ENCODE results near the gene CCDC92.

The CCDC92 gene, protein sequence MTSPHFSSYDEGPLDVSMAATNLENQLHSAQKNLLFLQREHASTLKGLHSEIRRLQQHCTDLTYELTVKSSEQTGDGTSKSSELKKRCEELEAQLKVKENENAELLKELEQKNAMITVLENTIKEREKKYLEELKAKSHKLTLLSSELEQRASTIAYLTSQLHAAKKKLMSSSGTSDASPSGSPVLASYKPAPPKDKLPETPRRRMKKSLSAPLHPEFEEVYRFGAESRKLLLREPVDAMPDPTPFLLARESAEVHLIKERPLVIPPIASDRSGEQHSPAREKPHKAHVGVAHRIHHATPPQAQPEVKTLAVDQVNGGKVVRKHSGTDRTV

DNA sequence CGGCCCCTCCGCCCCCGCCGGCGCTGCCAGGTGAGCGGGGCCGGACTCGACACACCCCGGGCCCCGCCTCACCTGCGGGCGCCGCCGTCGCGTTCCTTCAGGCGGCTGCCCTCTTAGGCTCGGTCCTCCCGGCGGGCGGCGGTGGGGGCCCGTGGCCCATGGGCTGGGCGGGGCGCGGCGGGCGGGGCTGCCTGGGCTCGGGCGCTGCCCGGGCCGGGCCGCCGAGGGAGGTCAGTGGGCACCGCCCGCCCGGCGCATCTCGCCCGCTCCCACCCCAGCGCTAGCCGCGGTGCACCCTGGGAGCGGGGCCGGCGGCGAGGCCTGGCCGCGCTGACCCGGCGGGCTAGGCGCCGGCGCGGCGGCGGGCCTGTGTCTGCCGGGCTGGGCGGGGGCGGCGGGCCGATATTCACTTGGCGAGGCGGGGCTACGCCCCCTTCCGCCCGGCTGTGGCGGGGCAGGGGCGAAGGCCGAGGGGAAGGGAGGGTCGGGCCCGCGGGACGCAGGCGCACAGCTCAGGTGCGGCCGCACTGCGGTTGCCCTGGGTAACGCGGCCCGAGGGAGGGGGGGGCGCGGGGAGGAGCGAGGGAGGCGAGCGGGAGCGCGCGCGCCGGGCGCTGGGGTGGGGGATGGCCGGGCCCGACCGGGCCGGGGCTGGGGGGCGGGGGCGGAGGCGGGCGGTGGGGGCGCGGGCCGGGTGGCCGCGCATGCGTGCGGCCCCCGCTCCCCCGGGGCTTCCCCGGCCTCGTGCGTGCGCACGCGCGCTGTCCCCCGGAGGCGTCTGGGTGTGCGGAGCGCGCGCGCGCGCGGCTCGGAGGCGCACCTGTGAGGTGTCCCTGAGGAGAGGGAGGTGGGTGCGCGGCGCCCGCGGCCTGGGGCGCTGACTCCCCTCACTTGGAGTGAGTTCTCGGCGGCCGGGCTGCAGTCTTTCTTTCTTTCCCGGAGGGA is at the start of gene CCDC92, which contains the start of gene ZNF664:
TSS of gene CCDC92 (minus strand) at position 375 of the 945 bp plus-strand sequence. CDS start 28,526 bp downstream, outside the sequence.
TSS of gene ZNF664 (plus strand) at position 759 of the 945 bp plus-strand sequence. CDS start 38,930 bp downstream, outside the sequence.
- DNase-seq (ENCODE audit: low read depth) = no peak

DNA sequence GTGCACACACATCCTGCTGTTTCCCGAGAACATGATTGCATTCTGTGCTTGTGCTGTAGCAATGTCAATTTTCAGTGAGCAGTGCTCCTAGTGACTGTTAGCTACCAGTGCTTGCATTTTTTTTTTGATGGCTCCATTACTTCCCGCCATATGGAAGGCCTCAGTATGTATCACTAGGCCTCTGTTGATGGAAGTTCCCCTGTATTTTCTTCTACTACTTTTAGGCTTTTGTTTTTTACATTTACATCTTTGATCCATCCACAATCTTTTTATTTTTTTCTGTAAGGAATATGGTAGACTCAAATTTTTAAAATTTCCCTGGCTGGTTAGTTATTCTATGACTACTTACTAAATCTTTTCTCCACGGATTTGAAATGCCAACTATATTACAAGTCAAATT is 49.5 kb upstream of the CCDC92 start:
- no peak for DNase-seq (ENCODE audit: low read depth)

DNA sequence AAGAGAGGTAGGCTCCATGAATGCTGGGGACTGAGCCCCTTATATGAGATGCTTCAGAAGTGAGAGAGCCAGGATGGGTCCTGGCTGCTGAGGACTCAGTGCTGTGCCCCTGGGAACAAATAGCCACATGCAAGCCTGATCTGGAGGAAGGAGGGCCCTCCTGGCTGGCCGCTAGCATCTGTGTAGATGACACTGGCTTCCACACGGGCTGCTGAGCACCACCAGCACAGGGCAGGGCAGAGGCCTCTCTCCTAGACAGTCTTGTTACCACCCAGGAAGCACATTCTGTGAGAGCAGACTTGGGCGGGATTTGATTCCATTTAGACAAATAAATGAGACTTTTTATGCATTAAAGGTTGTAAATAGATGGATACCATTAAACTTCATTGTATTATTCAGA is 48.4 kb upstream of the CCDC92 start:
- DNase-seq (ENCODE audit: low read depth) = no peak

DNA sequence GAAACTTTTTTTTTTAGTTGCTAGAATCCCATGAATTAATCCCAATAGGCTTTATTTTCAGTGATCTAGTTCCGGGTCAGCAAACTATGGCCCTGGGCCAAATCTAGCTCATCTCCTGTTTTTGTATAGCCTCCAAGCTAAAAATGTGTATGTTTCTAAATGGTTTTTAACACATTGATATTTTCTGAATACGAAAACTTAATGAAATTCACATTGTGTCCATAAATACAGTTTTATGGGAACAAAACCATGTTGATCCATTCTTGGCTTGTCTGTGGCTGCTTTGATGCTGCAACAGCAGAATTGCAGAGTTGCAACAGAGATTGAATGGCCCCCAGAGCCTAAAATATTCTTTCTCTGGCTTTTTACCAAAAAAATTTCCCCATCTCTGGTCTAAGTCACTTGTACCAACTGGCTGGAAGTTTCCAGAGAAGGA is 47.9 kb upstream of the CCDC92 start:
- DNase-seq (ENCODE audit: low read depth) = no peak

DNA sequence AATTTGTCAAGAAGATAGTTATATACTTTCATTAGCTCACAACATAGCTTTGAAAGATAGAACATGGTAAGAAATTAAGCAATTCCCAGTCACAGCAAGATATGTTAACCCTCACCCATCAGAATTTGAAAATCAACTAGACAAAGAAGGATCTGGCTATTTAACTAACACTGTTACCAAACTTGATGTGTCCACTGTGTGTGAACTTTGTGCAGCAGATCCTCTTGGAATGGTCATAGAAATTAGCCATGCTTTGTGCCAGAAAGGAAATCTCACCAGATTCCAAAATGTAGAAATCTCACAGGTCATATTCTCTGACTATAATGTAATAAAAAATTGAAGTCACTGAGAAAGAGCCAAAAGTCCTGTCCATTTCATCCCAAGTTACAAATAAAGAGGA is 46.5 kb upstream of the CCDC92 start:
- no peak for DNase-seq (ENCODE audit: low read depth)

DNA sequence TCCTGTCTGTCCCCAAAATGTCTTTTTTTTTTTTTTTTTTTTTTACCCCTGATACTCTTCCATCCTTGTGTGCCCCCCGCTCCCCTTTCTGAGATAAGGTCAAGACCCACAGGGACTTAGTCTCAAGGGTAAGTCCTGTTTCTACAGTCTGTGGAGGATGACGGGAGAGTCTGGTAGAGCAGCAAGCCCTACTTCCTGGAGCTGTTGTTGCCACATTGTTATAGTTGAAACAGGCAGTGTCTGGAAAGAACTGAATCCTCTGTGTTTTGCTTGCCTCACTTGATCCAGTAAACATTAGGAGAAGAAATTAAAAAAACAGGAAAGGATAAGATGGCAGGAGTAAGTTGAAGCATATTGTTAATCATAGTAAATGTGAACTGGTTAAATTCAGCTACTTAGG is 45.9 kb upstream of the CCDC92 start:
- no peak for DNase-seq (ENCODE audit: low read depth)

DNA sequence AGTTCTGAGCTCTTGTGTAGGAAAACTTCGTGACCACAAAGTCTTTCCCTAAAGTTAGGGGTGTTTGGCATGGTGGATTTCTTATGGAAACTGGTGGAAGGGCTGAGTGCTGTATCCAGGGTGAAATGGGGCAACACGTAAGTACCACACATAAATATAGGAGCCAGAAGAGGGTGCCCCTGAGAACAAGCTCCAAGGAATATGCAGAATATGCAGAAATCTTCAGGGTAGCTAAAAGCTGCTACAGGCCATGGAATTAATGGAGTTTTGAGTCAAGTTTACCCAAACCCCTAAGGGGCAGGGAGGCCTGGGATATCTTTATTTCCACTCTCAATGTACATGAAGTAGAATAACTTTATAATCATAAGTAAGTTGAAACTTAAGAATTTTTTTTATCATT is 44.4 kb upstream of the CCDC92 start:
- no peak for DNase-seq (ENCODE audit: low read depth)

DNA sequence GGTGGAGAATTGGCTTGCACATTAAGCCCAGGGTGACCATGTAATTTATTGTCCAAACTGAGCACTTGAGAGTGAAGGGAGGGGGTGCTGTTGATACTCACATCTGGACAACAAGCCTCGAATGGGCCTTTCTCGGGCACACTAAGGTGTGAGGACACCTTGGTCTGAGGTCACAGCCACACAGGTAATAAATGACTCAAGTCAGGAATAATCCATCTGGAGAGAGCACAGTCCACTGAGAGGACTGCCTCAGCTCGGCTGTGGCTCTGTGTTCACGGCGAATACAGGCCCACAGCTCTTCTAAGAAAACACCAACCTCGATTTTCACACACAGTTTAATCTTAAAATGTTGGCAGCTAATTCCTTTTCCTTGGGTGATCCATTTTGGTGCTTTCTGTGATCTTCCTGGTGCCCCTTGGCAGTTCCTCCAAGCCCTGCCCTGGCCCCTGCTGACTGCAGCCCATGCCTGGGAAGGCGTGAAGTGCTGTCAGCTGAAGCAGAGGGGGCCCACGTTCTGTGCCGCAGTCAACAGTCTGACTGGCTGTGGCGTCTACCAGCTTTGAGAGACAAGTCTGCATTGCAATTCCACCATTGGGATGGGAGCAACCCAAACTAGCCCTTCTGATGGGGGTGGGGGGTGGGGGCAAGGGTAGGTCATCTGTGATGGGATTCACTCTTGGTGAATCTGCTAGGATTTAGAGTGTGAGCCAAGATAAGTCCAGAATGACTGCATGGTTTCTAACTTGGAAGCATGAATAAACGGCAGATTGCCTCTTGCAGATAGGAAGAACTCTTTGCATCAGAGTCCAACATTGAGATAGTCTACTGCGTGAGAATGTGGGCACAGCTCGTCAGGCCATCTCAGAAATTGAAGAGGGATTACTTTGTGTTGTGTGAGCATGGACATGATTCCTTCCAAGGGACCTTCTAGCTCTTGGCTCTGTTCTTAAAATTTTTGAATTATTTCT is 43.1 kb upstream of the CCDC92 start:
- no peak for DNase-seq (ENCODE audit: low read depth)

DNA sequence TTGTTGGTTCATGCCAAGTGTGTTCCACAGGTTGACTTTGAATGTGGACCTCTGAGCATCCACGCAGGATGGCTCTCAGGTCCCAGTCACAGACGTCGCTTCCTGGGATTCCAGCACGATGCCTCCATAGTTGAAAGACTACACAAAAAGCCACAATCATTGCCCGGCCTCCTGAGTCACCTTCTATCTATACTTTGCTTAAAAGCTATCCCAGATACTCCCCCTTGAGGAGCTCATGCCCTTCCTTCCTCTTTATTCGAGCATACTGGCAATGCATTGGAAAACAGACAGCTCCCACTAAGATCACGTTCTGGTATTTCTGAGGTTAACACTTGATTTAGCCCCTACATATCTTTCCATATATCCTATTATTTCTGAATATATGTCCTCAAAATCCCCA is 40.4 kb upstream of the CCDC92 start:
- no peak for DNase-seq (ENCODE audit: low read depth)

DNA sequence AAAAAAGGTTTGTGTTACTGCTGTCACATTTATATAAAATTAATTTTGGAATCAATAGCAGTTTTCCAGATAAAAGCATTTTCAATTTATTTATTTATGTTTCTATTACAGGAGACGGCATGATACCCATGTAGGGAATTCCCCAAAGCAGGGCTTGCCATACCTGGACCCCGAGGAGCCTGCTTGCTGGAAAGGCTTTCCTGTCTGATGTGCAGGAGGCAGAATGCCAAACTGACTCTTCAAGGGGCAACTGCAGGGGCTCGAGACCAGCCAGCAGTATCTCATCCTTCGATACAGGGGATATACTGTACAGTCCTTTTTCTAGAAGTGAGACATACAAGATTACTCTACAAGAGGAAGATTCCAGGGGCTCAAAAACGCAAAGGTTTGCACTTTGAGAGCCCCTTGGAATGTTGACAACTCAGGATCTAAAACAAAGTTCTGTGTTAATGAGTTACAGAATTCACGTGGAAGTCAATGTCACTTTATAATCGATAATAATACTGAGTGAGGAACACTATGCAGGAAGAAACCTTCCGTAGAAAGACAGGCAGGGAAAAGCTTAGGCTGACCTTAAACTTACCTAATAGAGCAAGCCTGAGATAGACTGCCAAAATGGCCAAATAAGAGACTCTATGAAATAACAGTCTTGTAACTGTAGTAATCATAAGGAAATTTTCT is 38.9 kb upstream of the CCDC92 start:
- no peak for DNase-seq (ENCODE audit: low read depth)

DNA sequence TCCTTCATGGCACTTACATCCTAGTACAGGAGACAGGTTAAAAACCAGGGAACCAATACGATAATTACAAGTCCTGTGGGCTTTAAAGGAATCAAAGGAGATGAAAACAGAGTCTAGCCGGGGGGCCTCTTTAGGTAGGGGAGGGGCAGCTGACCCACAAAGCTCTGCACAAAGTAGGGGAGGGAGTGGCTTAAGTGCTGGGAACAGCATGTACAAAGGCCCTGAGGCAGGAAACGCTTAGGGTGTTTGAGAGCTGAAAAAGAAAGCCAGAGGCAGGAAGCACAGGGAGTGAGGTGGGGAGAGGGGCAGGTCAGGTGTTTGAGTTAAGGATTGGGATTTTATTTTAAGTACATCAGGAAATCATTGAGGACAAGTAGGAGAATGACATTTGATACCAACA is 38.1 kb upstream of the CCDC92 start:
- DNase-seq (ENCODE audit: low read depth) = no peak

DNA sequence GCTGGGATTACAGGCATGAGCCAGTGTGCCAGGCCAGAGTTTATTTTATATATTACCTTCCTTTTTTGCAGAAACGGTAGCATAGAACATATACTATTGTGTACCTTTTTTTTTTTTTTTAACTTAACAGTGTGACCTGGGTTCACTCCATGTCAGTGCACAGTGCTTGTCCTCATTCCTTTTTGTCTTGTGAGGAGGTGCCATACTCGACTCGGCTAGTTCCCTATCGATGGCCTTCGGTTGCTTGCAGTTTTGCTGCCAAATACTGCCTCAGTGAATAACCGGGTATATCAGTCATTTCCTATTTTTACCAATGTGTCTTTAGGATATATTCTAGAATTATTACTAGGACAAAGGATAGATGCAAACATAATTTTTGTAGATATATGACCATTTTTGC is 37.1 kb upstream of the CCDC92 start:
- DNase-seq (ENCODE audit: low read depth) = no peak

DNA sequence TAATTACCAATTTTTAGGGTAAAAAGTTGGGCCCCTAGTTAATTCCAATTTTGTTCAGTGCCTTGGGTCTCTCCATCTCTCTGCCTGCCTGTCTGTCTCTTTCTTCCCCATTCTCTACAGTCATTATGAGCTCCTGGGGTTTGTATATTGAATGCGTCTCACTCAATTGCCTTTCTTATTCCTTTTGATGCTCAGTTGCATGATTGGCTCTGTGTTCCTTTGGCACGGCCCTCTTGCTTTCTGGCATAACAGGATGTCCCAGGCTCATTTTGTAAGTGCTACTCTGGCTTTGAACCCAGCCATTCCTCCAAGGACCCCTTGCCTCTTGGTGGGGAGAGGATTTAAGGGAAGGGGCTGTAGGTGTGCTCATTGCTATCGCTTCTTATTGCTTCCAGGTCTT is 36.0 kb upstream of the CCDC92 start:
- no peak for DNase-seq (ENCODE audit: low read depth)

DNA sequence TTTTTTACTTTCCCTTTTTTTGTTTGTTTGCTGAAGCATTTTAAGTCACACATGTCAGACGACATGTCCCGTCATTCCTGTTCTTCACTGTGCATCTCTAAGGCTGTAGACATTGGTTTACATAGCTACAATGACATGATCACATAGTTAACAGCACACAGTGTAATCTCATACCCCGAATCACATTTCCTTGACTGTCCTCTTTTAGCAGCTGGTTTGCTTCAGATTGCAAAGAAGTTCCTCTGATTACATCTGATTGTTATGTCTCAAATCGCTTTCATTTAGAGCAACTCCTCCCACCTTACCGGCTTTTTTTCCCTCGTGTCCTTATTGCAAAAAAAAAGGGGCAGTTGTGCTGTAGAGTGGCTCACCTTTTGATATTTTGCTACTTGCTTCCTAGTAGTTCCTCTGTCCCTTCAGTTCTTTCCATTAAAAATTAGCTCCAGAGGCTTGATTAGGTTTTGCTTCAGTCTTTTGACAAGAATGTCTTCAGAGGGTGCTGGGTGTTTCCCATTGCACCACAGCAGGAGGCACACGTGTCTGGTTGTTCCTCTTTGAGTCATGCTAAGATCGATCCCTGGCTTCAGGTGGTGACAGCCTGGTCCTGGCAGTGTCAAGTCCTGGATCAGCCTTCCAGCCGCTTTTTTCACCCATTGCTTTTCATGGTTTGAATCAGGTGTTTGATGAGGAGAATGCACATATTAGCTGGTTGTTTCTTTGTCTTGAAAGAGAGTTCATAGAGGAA is 35.4 kb upstream of the CCDC92 start:
- DNase-seq (ENCODE audit: low read depth) = peak; percentile 28

DNA sequence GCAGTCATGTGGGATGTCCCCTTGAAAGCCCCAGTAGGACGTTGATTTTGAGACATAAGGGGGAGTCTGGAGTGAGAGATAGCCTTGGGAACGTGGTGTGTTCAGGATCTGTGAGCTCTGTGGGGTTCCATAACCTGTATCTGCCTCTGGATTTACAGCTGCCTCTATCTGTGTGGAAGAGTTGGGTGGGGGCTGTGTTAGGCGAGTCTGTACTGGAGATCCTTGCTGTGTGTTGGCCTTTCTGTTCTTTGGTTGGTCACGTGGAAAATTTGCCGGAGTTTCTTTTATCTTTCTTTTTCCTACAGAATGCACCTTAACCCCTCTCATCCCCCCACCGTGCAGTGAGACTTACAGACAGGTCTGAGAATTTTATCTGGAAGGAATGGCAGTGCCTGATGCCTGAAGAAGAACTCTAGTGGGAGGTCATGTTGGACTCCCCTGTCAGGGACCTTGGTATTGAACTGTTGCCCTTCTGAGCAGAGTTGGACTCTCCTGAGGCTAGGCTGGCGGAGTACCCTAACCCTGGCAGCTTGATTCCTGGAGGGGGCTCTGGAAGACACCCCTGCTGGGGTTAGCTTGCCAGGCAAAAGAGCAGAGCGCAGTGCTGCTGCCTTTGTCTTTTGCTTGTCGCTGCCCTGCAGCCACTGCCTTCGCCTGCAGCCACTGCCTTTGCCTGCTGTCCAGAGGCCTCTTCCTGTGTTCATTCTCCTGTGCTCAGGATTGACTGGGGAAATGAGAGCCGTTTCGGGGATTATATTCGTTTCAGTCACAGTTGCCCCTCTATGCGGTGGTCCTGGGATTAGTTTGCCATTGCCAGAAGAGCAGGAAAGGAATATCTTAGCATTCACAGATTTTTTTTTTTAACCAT is 34.4 kb upstream of the CCDC92 start:
- no peak for DNase-seq (ENCODE audit: low read depth)

DNA sequence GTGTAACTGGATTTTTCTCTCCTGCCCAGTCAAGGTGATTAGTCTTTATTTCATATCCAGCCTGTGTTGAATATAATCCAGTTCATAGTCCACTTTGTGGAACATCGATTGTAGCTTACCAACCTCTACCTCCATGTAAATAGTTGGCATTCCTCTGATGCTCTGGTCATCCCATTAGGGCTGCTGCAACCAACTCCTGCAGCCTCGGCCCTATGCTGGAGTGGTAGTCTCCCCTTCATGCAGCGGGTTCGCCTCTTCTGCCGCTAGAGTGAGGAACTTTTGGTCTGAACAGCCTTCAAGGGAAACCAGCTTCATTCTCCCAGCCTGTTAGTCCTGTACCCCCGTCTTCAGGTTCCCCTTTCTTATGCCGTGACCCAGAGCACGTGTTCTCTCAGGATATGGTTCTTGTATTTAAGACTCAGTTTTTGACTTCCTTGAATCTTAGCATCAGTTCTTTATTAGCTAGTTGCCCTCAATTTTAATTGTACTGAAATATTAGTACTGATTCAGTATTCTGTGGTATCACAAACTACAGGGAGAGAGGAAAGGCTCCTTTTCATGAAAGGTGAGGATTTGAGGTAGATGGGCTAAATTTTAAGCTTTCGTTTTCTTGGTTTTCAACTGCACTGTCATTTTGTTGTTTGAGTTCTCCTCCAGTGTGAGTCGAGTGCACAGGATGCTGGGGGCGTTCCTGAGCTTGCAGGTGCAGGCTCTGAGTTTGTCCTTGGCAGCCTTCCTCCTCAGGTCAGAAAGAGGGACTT is 33.6 kb upstream of the CCDC92 start:
- no peak for DNase-seq (ENCODE audit: low read depth)

DNA sequence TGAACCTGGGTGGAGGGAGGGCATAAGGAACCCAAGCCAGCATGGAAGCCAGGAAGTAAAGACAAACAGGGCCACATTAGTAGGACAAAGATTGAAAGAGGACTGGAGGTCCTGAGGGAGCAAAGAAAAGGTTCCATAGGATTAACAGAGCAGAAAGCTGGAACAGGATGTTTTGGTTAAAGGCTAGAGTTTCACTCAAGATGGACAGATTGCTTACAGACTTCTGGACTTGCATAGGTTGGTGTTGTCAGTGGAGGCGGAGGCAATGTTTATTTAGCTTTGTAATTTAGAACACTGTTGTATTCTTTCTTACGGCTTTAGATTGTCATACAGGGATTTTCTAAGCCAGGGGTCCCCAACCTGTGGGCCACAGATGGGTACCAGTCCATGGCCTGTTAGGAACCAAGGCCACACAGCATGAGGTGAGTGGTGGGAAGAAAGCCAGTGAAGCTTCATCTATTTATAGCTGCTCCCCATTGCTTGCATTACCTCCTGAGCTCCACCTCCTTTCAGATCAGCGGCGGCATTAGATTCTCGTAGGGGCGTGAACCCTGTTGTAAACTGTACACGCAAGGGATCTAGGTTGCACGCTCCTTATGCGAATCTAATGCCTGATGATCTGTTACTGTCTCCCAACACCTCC is 31.7 kb upstream of the CCDC92 start:
- no peak for DNase-seq (ENCODE audit: low read depth)

DNA sequence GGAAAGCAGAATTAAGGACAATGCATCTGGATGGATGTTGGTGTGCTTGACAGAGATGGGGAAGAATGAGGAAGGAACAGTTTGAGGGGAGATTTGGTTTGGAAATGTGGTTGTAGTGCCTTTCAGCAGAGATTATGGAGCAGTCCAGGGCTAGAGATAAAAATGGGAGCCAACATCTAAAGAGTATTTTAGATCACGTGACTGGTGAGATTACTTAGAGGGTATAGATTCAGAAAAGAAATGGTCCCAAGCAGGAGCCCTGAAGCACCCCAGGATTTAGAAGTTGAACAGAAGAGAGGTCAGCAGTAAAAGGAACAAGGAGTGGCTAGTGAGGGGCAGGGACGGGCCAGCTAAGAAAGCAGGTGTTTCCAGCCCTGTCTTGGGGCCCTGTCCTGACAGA is 30.0 kb upstream of the CCDC92 start:
- no peak for DNase-seq (ENCODE audit: low read depth)

Measured in non-pigmented ciliary epithelial cell (primary cell).